Measurements from ENCODE around the gene MYO10.
"Not testable (repeated sequence)": the region's sequence is repeated elsewhere in the genome, so short reads cannot be mapped to it uniquely, and the experiment has no call there.

MYO10 gene

GRCh38 chr5:16936150-16936988 is at the start of gene MYO10:
MYO10 (minus strand) TSS chr5:16936288; CDS start chr5:16935808, 480 bp downstream.
- H3K9ac ChIP-seq (ENCODE audit: low read depth in 1 of 2, low read length in 2 of 2) = peak within 1 kb of the TSS; percentile 86 to 89
- H3K27ac ChIP-seq (ENCODE audit: low read depth, low read length) = peak within 1 kb of the TSS; percentile 91
- H3K27me3 ChIP-seq (ENCODE audit: control insufficient read depth in 1 of 2, insufficient read depth in 2 of 2, low read length in 2 of 2) = no peaks in the 10 kb centered on the region

DNA sequence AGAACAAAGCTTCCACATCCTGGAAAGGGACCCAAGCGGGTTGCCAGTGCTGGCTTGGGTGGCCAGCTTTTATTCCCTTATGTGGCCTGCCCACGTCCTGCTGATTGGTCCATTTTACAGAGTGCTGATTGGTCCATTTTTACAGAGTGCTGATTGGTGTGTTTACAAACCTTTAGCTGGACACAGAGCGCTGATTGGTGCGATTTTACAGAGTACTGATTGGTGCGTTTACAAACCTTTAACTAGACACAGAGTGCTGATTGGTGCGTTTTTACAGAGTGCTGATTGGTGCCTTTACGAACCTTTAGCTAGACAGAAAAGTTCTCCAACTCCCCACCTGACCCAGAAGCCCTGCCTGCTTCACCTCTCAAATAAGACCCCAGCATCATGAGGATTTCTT is 49.2 kb upstream of the MYO10 start:
- not testable (repeated sequence) for H3K27ac ChIP-seq (ENCODE audit: low read depth, low read length); H3K27me3 ChIP-seq (ENCODE audit: control insufficient read depth in 1 of 2, insufficient read depth in 2 of 2, low read length in 2 of 2); H3K9ac ChIP-seq (ENCODE audit: low read depth in 1 of 2, low read length in 2 of 2); H3K36me3 ChIP-seq (ENCODE audit: control insufficient read depth in 1 of 2, insufficient read depth in 2 of 2, low read length in 2 of 2); H3K9me3 ChIP-seq (ENCODE audit: control insufficient read depth in 1 of 2, low read length in 2 of 2); H3K4me1 ChIP-seq (ENCODE audit: control insufficient read depth in 1 of 2, insufficient read depth in 2 of 2, low read length in 2 of 2); H3K4me3 ChIP-seq (ENCODE audit: low read depth in 1 of 2, low read length in 2 of 2)

More at GRCh38 chr5:16936150-16936988, at the start of gene MYO10:
- no peaks in the 10 kb centered on the region for H3K9me3 ChIP-seq (ENCODE audit: control insufficient read depth in 1 of 2, low read length in 2 of 2)
- no peaks in the 10 kb centered on the region for H3K36me3 ChIP-seq (ENCODE audit: control insufficient read depth in 1 of 2, insufficient read depth in 2 of 2, low read length in 2 of 2)
- H3K4me1 ChIP-seq (ENCODE audit: control insufficient read depth in 1 of 2, insufficient read depth in 2 of 2, low read length in 2 of 2) = peaks cover 20 to 39% of the 10 kb centered on the region in 2 donors
- H3K4me3 ChIP-seq (ENCODE audit: low read depth in 1 of 2, low read length in 2 of 2) = peak within 1 kb of the TSS; percentile 83

DNA sequence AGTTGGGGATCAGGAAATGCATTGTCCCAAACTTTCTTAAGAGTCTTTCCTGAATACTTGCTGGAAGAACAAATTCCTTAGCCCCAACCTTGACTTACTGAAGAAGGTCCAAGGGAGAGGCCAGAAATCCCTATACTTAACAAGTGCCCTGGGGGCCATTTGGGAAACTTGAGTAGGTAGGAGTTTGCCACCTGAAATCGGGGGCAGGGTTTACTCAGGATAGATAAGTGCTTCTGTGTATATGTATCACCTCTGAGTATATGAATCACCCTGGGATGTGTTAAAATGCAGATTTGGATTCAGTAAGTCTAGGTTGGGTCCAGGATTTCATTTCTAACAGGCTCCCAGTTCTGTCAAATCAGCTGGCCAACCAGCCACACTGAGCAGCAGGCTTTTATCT is 47.9 kb upstream of the MYO10 start:
- Histone ChIP-seq H3K36me3 (ENCODE audit: control insufficient read depth in 1 of 2, insufficient read depth in 2 of 2, low read length in 2 of 2) (no peaks in the 10 kb centered on the region), H3K4me3 (ENCODE audit: low read depth in 1 of 2, low read length in 2 of 2) (no peak overlapping the region), H3K9me3 (ENCODE audit: control insufficient read depth in 1 of 2, low read length in 2 of 2) (no peaks in the 10 kb centered on the region), H3K9ac (ENCODE audit: low read depth in 1 of 2, low read length in 2 of 2) (no peak overlapping the region), H3K4me1 (ENCODE audit: control insufficient read depth in 1 of 2, insufficient read depth in 2 of 2, low read length in 2 of 2) (peaks cover 0 to 5% of the 10 kb centered on the region in 2 donors), H3K27ac (ENCODE audit: low read depth, low read length) (no peak overlapping the region), H3K27me3 (ENCODE audit: control insufficient read depth in 1 of 2, insufficient read depth in 2 of 2, low read length in 2 of 2) (no peaks in the 10 kb centered on the region)

GRCh38 chr5:16983022-16983639 is 47.0 kb upstream of the MYO10 start:
- Histone ChIP-seq H3K27ac (ENCODE audit: low read depth, low read length) (no peak overlapping the region), H3K9me3 (ENCODE audit: control insufficient read depth in 1 of 2, low read length in 2 of 2) (no peaks in the 10 kb centered on the region), H3K4me3 (ENCODE audit: low read depth in 1 of 2, low read length in 2 of 2) (peak overlapping the region; percentile 60 to 64), H3K27me3 (ENCODE audit: control insufficient read depth in 1 of 2, insufficient read depth in 2 of 2, low read length in 2 of 2) (no peaks in the 10 kb centered on the region), H3K4me1 (ENCODE audit: control insufficient read depth in 1 of 2, insufficient read depth in 2 of 2, low read length in 2 of 2) (peaks cover 0 to 5% of the 10 kb centered on the region in 2 donors), H3K9ac (ENCODE audit: low read depth in 1 of 2, low read length in 2 of 2) (no peak overlapping the region), H3K36me3 (ENCODE audit: control insufficient read depth in 1 of 2, insufficient read depth in 2 of 2, low read length in 2 of 2) (no peaks in the 10 kb centered on the region)

- no peaks in the 10 kb centered on the region for H3K36me3 ChIP-seq (ENCODE audit: control insufficient read depth in 1 of 2, insufficient read depth in 2 of 2, low read length in 2 of 2)
- no peaks in the 10 kb centered on the region for H3K27me3 ChIP-seq (ENCODE audit: control insufficient read depth in 1 of 2, insufficient read depth in 2 of 2, low read length in 2 of 2)
- no peak overlapping the region for H3K9ac ChIP-seq (ENCODE audit: low read depth in 1 of 2, low read length in 2 of 2)
- peaks cover 0 to 5% of the 10 kb centered on the region in 2 donors for H3K4me1 ChIP-seq (ENCODE audit: control insufficient read depth in 1 of 2, insufficient read depth in 2 of 2, low read length in 2 of 2)
- no peak overlapping the region for H3K27ac ChIP-seq (ENCODE audit: low read depth, low read length)
- H3K9me3 ChIP-seq (ENCODE audit: control insufficient read depth in 1 of 2, low read length in 2 of 2) = no peaks in the 10 kb centered on the region
- no peak overlapping the region for H3K4me3 ChIP-seq (ENCODE audit: low read depth in 1 of 2, low read length in 2 of 2)
Observed at GRCh38 chr5:16981700-16982099, 45.6 kb upstream of the MYO10 start.

- Histone ChIP-seq H3K4me1 (ENCODE audit: control insufficient read depth in 1 of 2, insufficient read depth in 2 of 2, low read length in 2 of 2) (peaks cover 0 to 5% of the 10 kb centered on the region in 2 donors), H3K9me3 (ENCODE audit: control insufficient read depth in 1 of 2, low read length in 2 of 2) (no peaks in the 10 kb centered on the region), H3K36me3 (ENCODE audit: control insufficient read depth in 1 of 2, insufficient read depth in 2 of 2, low read length in 2 of 2) (no peaks in the 10 kb centered on the region), H3K4me3 (ENCODE audit: low read depth in 1 of 2, low read length in 2 of 2) (no peak overlapping the region), H3K27ac (ENCODE audit: low read depth, low read length) (no peak overlapping the region), H3K9ac (ENCODE audit: low read depth in 1 of 2, low read length in 2 of 2) (no peak overlapping the region), H3K27me3 (ENCODE audit: control insufficient read depth in 1 of 2, insufficient read depth in 2 of 2, low read length in 2 of 2) (no peaks in the 10 kb centered on the region)
Observed at GRCh38 chr5:16980983-16981382, 44.9 kb upstream of the MYO10 start.

DNA sequence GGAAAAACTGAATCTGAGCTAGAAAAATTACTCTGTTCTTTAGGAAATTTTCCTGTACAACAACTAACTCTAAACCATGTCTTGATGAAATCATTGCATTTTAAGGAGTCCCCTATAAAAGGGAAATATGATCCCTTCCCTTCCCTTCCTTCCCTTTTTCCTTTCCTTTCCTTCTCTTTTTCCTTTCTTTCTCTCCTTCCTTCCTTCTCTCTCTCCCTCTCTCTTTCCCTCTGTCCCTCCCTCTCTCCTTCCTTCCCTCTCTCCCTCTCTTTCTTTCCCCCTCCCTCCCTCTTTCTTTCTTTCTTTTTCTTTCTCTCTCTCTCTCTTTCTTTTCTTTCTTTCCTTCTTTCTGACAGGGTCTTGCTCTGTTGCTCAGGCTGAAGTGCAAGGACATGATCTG is 42.2 kb upstream of the MYO10 start:
- H3K27ac ChIP-seq (ENCODE audit: low read depth, low read length) = no peak overlapping the region
- no peak overlapping the region for H3K9ac ChIP-seq (ENCODE audit: low read depth in 1 of 2, low read length in 2 of 2)
- H3K36me3 ChIP-seq (ENCODE audit: control insufficient read depth in 1 of 2, insufficient read depth in 2 of 2, low read length in 2 of 2) = no peaks in the 10 kb centered on the region
- peaks cover 0 to 4% of the 10 kb centered on the region in 2 donors for H3K4me1 ChIP-seq (ENCODE audit: control insufficient read depth in 1 of 2, insufficient read depth in 2 of 2, low read length in 2 of 2)
- H3K4me3 ChIP-seq (ENCODE audit: low read depth in 1 of 2, low read length in 2 of 2) = no peak overlapping the region
- no peaks in the 10 kb centered on the region for H3K27me3 ChIP-seq (ENCODE audit: control insufficient read depth in 1 of 2, insufficient read depth in 2 of 2, low read length in 2 of 2)
- no peaks in the 10 kb centered on the region for H3K9me3 ChIP-seq (ENCODE audit: control insufficient read depth in 1 of 2, low read length in 2 of 2)

DNA sequence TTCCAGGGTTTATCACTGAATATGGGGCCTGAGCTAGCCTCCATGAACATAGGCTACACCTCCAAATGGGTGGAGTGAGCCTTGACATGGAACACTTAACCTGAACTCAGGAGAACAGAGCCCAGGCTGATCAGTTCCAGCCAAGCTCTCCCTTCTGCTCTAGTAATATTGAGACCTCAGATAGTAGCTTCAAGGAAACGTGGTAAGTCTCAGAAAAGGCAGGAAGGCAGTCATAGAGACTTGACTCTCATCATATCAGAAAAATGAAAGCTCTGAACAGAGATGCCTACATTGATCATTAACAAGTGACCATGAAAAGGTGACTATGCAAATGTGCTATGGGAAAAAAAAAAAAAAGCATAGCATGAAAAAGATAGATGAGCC is 40.5 kb upstream of the MYO10 start:
- no peak overlapping the region for H3K27ac ChIP-seq (ENCODE audit: low read depth, low read length)
- H3K4me3 ChIP-seq (ENCODE audit: low read depth in 1 of 2, low read length in 2 of 2) = no peak overlapping the region
- H3K27me3 ChIP-seq (ENCODE audit: control insufficient read depth in 1 of 2, insufficient read depth in 2 of 2, low read length in 2 of 2) = no peaks in the 10 kb centered on the region
- no peaks in the 10 kb centered on the region for H3K4me1 ChIP-seq (ENCODE audit: control insufficient read depth in 1 of 2, insufficient read depth in 2 of 2, low read length in 2 of 2)
- H3K9me3 ChIP-seq (ENCODE audit: control insufficient read depth in 1 of 2, low read length in 2 of 2) = no peaks in the 10 kb centered on the region
- no peak overlapping the region for H3K9ac ChIP-seq (ENCODE audit: low read depth in 1 of 2, low read length in 2 of 2)
- no peaks in the 10 kb centered on the region for H3K36me3 ChIP-seq (ENCODE audit: control insufficient read depth in 1 of 2, insufficient read depth in 2 of 2, low read length in 2 of 2)

DNA sequence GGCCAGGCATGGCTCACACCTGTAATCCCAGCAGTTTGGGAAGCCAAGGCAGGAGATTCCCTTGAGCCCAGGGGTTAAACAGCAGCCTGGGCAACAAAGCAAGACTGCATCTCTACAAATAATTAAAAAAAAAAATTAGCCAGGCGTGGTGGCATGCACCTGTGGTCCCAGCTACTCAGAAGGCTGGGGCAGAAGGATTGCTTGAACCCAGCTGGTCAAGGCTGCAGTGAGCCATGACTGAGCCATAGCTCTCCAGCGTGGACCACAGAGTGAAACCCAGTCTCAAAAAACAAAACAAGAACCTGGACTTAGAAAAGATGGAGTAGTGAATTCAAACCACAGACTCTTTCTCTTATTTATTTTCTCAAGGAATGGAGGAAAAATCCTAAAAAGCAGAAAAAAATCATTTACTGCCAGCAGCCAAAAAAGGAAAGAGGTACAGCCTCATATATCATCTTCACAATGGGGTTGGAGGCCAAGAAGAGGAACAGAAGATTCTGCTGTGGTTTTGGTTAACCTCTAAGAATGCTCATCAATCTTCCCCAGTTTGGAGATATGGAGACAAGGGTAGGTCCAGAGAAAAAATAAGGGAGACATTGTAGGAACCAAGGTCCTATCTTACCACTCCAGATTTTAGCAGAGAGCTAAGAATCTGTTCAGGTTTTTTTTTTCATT is 40.0 kb upstream of the MYO10 start:
- Histone ChIP-seq H3K4me1 (ENCODE audit: control insufficient read depth in 1 of 2, insufficient read depth in 2 of 2, low read length in 2 of 2) (no peaks in the 10 kb centered on the region), H3K9me3 (ENCODE audit: control insufficient read depth in 1 of 2, low read length in 2 of 2) (no peaks in the 10 kb centered on the region), H3K4me3 (ENCODE audit: low read depth in 1 of 2, low read length in 2 of 2) (no peak overlapping the region), H3K9ac (ENCODE audit: low read depth in 1 of 2, low read length in 2 of 2) (no peak overlapping the region), H3K36me3 (ENCODE audit: control insufficient read depth in 1 of 2, insufficient read depth in 2 of 2, low read length in 2 of 2) (no peaks in the 10 kb centered on the region), H3K27ac (ENCODE audit: low read depth, low read length) (no peak overlapping the region), H3K27me3 (ENCODE audit: control insufficient read depth in 1 of 2, insufficient read depth in 2 of 2, low read length in 2 of 2) (no peaks in the 10 kb centered on the region)

DNA sequence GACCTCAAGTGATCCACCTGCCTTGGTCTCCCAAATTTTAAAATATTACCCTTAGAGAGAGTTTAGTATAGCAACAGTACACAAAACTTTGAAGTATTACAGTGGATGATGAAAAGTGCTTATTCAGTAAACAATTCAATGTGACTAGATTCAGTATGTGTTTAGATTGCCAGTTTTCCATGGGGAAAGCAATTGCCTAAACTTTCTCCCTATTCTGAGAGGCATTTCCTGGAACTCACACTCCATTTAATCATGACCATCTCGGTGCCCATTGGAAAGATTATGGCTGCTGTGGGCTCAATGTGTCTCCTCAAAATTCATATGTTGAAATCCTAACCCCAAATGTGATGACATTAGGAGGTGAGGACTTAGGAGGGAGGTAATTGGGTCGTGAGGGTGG is 38.9 kb upstream of the MYO10 start:
- Histone ChIP-seq H3K4me3 (ENCODE audit: low read depth in 1 of 2, low read length in 2 of 2) (no peak overlapping the region), H3K9me3 (ENCODE audit: control insufficient read depth in 1 of 2, low read length in 2 of 2) (no peaks in the 10 kb centered on the region), H3K27ac (ENCODE audit: low read depth, low read length) (no peak overlapping the region), H3K27me3 (ENCODE audit: control insufficient read depth in 1 of 2, insufficient read depth in 2 of 2, low read length in 2 of 2) (no peaks in the 10 kb centered on the region), H3K4me1 (ENCODE audit: control insufficient read depth in 1 of 2, insufficient read depth in 2 of 2, low read length in 2 of 2) (no peaks in the 10 kb centered on the region), H3K9ac (ENCODE audit: low read depth in 1 of 2, low read length in 2 of 2) (no peak overlapping the region), H3K36me3 (ENCODE audit: control insufficient read depth in 1 of 2, insufficient read depth in 2 of 2, low read length in 2 of 2) (no peaks in the 10 kb centered on the region)
